ENCODE data around the gene B4GALT3.

B4GALT3 gene

DNA sequence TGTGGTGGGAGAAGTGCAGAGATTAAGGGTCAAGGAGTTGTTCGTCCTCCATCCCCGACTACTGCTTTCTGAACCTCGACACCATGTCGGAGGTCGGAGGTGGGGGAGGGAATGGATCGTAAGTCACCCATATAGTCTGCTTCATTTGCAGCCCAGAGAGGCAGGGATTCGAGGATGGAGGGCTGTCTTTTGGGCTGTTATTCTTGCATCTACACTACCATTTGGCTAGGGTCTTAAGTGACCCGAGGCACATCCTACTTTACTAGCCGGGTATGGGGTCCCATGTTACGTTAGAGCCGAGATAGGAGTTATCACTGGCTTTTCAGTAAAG, 17.4 kb downstream of the B4GALT3 start:
- no peak for FAIRE-seq

GRCh38 chr1:161159087-161159912, 18.0 kb downstream of the B4GALT3 start, which contains the start of gene USP21:
TSS of gene USP21 (plus strand) at chr1:161159500. CDS start at chr1:161160641, 1,141 bp downstream.
- no peak for FAIRE-seq

DNA sequence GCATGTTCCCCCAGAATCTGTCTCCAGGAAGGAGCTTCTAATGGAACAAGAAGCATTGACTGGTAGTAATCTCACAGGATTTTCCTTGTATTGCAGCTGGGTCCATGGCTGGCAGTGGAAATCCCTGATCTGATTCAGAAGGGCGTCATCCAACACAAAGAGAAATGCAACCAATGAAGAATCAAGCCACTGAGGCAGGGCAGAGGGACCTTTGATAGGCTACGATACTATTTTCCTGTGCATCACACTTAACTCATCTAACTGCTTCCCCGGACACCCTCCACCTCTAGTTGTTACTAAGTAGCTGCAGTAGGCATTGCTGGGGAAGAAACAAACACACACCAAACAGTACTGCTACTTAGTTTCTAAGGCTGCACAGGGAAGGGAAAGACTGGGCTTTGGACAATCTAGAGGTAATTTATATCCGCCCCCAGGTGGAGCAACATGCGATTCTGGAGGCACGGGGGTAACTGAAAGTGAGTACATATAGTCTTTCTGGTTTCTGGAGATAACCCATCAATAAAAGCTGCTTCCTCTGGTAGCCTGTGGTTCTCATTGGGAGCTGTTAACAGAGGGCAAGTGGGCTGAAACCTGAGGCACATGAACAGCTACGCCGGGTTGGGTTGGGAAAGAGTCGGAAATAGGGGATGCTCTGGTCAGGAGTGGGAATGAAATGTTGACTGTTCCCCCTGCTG, 18.8 kb downstream of the B4GALT3 start:
- no peak for FAIRE-seq

DNA sequence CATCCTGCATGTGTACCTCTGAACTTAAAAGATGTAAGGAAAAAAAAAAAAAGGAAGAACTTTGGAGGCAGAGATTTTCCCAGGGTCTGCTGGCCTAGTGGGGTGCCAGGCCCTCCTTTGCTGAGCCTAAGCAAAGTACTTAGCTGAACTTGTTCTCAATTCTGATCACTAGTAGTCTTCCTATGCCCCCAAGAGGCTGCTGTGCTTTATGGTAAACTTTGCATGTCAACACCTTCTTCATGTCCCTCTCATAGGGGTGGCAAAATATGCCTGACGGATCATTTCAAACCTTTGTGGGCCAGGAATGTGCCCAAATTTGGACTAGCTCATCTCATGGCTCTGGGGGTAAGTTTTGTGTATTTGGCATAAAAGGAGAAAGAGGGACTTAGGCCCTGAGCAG, 19.4 kb downstream of the B4GALT3 start:
- FAIRE-seq, result no peak

GRCh38 chr1:161153682-161154337, 23.5 kb downstream of the B4GALT3 start, which contains the start of gene UFC1:
TSS of gene UFC1 (plus strand) at chr1:161153978. CDS start at chr1:161153998, 20 bp downstream.
- peak; percentile 47 for FAIRE-seq

GRCh38 chr1:161153176-161153575, 24.1 kb downstream of the B4GALT3 start:
- FAIRE-seq, result no peak

DNA sequence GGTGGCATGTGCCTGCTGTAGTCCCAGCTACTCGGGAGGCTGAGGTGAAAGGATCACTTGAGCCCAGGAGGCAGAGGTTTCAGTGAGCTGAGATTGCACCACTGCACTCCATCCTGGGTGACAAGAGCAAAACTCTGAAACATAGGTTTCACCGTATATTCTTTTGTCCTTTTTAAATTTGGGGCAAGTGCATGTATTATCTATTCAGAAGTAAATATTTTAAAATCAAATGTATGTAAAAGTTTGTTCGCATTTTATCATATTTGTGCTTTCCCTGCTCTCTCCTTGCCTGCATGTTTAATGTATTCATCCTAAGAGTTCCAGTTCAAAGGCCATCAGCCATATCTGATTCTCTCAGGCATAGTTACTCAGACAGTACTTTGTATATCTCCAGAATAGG, 31.5 kb downstream of the B4GALT3 start:
- FAIRE-seq, result no peak

DNA sequence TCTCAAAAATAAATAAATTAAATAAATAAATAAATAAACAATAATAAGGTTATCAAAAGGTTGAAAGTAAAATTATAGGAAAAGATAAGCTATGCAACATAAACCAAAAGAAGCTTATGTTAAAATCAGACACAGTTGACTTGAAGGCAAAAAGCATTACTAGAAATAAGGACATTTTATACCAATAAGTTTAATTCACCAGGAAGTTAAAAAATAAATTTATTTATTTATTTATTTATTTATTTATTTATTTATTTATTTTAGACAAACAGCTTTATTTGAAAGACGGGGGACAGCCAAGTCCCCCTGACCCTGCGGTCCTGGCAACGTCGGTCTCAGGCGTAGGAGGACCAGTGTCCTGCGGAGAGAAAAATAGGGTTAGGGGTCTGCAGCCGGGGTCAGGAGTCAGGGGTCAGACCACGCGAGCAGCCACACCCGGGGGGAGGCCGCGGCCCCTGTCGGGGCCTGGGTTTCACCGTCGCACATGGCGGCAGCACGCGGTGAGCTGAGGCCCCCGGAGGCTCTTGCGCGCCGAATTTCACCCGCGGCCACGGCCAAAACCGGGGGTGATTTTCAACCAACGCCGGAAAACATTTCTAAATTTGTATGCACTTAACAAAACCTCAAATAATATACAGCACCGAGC, 36.4 kb downstream of the B4GALT3 start:
- FAIRE-seq, result no peak

GRCh38 chr1:161139766-161140165, 37.5 kb downstream of the B4GALT3 start:
- FAIRE-seq, result peak; percentile 83

DNA sequence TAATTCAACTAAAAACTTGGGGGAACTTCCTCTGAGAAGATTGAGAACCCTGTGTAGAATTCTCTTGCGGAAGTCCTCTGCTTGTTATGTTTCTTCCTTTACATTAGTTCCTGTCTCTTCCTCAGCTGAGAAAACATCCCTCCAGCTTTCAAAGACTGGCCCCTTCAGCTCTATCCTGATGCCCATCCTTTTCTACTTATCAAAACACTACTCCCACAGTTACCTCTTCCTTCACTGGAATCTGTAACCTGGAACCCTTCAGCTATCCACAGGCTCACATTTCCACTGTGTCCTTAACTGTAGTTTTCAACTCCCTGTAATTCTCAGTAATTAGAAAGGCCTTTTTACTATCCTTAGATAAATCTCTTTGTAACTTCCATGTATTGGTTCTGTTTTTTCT, 38.9 kb downstream of the B4GALT3 start:
- FAIRE-seq, result no peak

DNA sequence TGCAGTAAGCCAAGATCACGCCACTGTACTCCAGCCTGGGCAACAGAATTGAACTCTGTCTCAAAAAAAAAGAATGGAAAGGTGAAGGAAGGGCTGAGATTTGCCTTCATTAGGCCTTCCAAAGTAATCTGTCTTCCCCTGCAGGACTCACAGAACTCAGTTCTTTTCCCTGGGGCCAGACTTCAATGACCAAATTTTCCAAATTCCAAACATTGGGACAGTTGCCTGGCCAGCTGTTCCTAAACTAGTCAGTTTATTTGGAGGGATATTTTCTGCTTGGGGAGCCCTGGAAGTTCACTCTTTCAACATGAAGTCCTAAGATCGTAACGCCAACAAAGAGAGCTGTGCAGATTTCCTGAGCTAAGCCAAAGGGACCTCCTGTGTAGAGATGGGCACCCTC, 39.4 kb downstream of the B4GALT3 start:
- no peak for FAIRE-seq

DNA sequence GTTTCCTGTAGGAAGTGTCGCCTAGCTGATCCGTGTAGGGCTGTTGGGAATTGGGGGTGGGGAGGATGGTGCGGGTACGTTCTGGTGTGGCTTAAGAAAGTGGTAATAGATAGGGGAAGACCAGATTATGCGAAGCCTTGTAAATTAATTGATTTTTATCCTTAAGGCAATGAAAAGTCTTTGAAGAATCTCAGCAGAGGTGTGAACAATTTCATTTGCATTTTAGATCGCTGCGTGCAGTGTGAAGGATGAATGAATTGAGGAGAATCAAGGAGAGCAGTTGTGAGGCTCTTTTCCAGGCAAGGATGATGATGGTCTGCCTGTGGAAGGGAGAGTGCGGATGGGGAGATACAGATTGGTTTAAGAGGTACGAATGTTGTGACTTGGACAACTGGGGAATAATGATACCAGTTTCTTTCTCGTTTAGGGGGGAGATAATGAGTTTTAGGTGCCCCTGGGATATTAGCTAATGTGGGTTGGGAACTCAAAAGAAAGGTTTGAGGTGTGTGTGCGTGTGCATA, 44.0 kb downstream of the B4GALT3 start:
- FAIRE-seq, result no peak

GRCh38 chr1:161132410-161133219, 44.7 kb downstream of the B4GALT3 start, which contains the start of gene DEDD:
TSS of gene DEDD (minus strand) at chr1:161132667. CDS start at chr1:161124462, 8,205 bp downstream.
- FAIRE-seq, result peak; percentile 80

- no peak for FAIRE-seq
Measured at GRCh38 chr1:161131523-161132409, 45.5 kb downstream of the B4GALT3 start.

- no peak for FAIRE-seq
Measured at GRCh38 chr1:161130266-161130665, 47.0 kb downstream of the B4GALT3 start.

- no peak for FAIRE-seq
Measured at GRCh38 chr1:161128591-161129420, 48.5 kb downstream of the B4GALT3 start.

DNA sequence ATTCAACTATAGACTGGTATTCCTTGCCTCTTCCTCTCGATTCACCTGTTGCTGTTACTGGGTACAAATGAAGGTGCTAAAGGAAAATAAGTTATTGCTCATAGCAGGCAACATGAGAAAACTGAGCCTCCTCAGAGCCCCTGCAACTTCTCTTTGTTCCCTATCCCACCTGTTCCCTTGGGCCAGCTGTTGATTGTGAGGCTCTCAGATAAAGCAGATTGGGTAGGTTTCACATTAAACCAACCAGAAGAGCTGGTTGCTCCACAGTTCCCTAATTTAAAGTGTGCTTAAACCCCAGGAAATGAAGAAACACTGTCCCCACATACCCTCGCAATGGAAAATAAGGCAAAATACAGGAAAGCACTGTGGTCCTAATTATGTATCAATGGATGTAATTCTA, 49.7 kb downstream of the B4GALT3 start:
- FAIRE-seq, result no peak

DNA sequence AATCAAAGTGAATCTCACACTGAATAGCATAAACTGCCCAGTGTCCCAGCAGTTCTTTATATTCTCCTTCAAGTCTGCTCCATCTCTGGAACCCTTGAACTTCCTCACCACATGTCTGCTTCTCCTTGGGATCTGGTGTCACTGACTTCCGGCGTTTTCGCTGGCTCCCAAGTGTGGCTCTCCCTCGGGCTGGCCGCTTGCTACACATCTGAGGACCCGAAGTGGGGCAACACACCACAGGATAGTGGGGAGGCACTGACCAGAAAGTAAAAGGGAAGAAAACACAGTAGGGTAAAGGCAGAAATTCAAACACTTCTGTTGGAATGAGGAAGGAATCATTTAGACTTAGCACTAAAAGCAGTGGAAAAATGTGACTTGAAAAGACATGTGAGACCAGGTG, 54.3 kb downstream of the B4GALT3 start:
- FAIRE-seq, result no peak

DNA sequence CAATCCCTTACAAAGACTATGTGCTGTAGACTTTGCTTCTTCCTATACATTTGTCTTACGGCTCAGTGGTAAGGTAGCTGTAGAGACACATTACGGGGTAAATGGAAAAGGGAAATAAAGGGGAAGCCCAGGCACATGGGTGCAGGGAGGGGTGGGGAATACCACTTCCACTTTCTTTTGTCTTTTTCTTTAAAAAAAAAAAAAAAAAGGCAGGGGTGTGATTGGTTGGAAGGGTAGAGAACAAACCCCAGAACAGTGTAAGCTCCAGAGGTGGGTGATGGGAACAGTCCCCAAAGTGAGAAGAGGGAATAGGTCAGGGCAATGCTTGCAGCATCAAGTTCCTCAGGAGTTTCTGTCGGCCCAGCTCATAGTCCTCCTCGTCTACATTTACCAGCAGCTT, 55.5 kb downstream of the B4GALT3 start:
- no peak for FAIRE-seq
